Measurements from ENCODE around the gene STARD13.
A peak's percentile ranks its signal among the peaks of the same experiment; 100 is the strongest.

The STARD13 gene

GRCh38 chr13:33229446-33230177, 55.9 kb downstream of the STARD13 start:
- no peak for TF ChIP-seq CTCF (IDR thresholded peaks at IDR 0.05; ENCODE audit: insufficient read depth, low read depth, low read length, missing control alignments)
- H3K4me3 ChIP-seq (ENCODE audit: low read length), result no peak overlapping the region
- DNase-seq (ENCODE audit: low read depth), result no peak

GRCh38 chr13:33228648-33229445, 56.7 kb downstream of the STARD13 start:
- TF ChIP-seq CTCF (IDR thresholded peaks at IDR 0.05; ENCODE audit: insufficient read depth, low read depth, low read length, missing control alignments), result peak; percentile 97
- peak; percentile 58 for DNase-seq (ENCODE audit: low read depth)
- no peak overlapping the region for H3K4me3 ChIP-seq (ENCODE audit: low read length)

- H3K4me3 ChIP-seq (ENCODE audit: low read length), result no peak overlapping the region
- TF ChIP-seq CTCF (IDR thresholded peaks at IDR 0.05; ENCODE audit: insufficient read depth, low read depth, low read length, missing control alignments), result no peak
- no peak for DNase-seq (ENCODE audit: low read depth)
Measured at GRCh38 chr13:33227927-33228647, 57.5 kb downstream of the STARD13 start.

GRCh38 chr13:33224686-33225085, 60.9 kb downstream of the STARD13 start:
- DNase-seq (ENCODE audit: low read depth), result no peak
- no peak for TF ChIP-seq CTCF (IDR thresholded peaks at IDR 0.05; ENCODE audit: insufficient read depth, low read depth, low read length, missing control alignments)

GRCh38 chr13:33224191-33224590, 61.4 kb downstream of the STARD13 start:
- no peak for TF ChIP-seq CTCF (IDR thresholded peaks at IDR 0.05; ENCODE audit: insufficient read depth, low read depth, low read length, missing control alignments)
- no peak overlapping the region for H3K4me3 ChIP-seq (ENCODE audit: low read length)
- DNase-seq (ENCODE audit: low read depth), result no peak

More at GRCh38 chr13:33224686-33225085, 60.9 kb downstream of the STARD13 start:
- H3K4me3 ChIP-seq (ENCODE audit: low read length), result no peak overlapping the region

GRCh38 chr13:33219926-33220325, 65.6 kb downstream of the STARD13 start:
- DNase-seq (ENCODE audit: low read depth), result no peak
- no peak for TF ChIP-seq CTCF (IDR thresholded peaks at IDR 0.05; ENCODE audit: insufficient read depth, low read depth, low read length, missing control alignments)
- H3K4me3 ChIP-seq (ENCODE audit: low read length), result no peak overlapping the region
